Cerebellar cortex (tissue), 1 donor: ENCODE data around the gene C1orf226.

Experiments used
- DNase-seq: peaks from one replicate; pipeline ENCODE4 v3.0.0-alpha.2; 2015; ENCODE audit warnings: low spot score

The C1orf226 gene

DNA sequence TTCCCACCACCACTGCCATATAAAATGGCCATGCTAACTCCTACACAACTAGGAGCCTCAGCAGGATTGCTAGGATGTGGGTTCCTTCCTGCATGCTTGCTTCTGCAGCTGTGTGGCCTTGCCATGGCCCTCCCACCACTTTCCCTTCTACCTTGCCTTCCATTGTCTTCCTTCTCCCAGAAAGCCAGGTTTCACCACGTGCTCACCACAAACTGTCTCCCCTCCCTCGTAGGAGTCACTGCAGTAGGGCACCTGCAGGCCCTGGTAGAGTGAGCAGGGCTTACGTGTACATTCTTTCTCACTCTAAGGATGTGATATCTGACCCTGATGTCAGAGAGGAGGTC, 3.7 kb downstream of the C1orf226 start:
- no peak for DNase-seq

DNA sequence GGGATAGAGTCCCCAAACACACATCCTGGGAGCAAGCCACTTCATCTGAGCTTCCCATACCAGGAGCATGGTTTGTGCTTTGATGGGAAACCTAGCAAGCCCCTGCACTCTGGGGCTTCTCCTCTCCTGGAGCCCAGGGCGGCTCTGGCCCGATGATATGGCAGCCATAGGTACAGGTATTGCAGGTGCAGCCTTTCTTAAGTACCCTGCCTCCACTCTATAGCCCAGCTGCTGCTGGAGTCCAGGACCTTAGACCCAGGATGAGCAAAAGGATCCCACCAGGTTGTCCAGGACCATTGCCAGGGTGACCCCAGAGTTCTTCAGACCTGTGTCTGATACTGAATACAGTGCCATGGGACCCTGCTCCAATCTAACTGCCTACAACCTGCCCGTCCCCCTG, 4.2 kb downstream of the C1orf226 start:
- no peak for DNase-seq

DNA sequence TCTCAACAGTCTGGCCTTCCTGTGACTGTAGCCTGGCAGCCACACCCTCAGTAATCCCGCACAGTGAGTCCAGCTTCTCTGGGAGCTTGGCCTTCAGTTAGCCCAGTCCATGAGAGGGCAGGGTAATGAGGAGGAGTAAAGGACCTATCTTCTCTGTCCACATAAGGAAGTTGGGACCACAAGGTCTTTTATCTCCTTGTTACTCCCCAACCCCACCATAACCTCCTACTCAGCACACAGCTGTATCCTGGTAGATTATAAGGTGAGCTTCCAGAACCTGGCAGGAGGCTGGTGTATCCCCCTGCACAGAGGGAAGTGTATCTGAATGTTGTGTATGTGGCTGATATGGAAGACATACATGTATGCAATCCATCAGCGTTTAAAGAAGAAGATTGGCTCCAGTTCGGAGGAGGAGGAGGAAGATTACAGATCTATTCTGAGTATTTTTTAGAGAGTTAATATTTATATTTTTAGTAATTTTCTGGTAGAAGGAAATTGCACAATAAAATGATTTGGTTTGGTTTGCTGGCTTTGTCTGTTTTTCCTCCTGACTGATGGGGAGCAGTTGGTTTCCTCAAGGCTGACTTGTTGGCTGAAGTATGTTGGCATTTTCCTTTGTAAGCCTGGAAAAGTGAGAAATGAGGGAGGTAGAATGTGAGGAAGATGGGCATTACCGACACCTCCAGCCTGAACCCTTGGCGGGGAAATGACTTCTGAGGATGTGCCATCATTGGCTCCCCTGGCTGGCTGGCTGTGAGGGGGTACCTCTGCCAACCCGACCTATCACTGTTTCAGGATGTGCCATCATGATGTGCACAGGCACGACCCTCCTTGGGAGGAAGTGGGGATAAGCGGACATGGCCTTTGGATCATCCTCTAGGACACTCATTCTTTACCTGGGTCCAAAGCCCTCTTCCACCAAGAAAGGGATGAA, 5.0 kb downstream of the C1orf226 start:
- DNase-seq: no peak

DNA sequence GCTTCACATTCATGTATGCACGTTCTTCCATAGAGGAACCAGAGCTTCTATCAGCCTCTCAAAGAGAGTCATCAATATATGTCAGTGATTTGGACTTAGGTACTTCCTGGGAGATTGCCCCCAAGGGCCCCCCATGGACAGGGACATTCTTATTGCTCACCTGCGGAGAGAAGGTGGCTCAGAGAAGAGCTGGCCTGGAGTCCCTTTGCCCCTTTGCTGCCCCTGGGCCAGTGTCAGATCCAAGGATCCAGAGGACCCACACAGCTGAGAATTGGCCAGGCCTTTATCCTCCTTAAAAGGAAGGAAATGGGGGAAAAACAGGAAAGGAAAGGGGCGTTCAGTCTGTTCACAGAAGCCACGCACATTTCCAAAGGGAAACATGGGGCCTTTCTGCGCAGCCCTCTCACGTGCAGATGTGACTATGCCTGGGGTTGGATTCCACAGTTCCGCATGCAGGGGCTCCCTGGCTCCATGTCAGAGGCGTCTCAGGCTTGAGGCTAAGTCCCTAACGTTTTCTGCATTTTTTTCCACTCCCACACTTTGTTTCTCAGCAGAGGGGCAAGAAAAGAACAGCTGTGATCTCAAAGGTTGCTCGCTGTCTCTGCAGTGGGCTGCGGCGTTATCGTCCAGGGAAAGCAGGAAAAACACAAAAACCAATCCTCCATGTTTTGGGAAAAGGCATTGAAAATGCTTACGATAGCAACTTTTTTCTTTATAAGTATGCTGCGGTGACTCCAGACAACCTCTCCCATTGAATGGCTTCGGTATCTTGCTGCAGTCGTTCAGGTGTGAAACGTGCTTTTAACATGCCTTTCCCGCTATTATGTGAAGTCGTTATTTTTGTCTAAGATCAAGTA, 5.9 kb downstream of the C1orf226 start:
- DNase-seq: no peak

DNA sequence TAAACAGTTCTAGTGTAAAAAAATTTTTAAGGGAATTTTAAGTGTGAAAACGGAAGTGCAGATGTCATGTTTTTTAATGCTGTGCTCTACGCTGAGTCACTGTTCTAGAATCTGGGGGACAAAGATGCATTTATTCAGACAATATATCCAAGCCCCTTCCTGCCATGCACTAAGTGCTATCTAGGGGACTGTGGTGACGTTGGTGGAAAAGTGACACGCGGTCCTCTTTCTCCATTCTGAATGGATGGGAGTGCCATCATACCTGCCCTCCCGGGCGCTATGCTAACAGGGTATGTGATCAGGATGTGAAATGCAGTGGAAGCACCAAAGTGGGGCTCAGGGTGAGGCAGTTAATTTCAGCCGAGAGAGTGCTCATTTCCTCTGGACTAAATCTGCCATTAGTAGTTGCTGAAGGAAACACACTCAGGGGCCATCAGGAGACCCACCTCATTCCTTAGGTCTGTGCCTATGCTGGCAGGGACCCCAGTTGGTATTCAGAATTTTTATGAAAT, 6.6 kb downstream of the C1orf226 start:
- DNase-seq: no peak

DNA sequence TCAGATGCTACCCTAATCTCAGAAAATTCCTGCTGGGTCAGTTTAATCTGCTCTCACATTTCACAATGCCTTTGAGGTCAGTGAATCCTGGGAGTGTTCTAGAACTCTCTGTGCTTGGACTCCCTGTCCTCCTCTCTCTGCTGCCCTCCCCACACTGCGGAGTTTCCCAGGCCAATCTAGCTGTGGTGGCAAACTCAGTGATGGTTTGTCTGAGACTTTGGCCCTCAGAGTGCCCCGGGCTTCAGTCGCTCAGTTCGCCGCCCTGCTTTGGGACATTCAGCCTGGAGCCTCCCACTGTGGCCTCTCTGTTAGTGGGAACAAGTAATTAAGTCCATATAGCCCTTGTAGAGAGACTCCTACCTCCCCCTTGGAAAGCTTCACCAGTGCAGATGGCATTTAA, 7.1 kb downstream of the C1orf226 start:
- no peak for DNase-seq

DNA sequence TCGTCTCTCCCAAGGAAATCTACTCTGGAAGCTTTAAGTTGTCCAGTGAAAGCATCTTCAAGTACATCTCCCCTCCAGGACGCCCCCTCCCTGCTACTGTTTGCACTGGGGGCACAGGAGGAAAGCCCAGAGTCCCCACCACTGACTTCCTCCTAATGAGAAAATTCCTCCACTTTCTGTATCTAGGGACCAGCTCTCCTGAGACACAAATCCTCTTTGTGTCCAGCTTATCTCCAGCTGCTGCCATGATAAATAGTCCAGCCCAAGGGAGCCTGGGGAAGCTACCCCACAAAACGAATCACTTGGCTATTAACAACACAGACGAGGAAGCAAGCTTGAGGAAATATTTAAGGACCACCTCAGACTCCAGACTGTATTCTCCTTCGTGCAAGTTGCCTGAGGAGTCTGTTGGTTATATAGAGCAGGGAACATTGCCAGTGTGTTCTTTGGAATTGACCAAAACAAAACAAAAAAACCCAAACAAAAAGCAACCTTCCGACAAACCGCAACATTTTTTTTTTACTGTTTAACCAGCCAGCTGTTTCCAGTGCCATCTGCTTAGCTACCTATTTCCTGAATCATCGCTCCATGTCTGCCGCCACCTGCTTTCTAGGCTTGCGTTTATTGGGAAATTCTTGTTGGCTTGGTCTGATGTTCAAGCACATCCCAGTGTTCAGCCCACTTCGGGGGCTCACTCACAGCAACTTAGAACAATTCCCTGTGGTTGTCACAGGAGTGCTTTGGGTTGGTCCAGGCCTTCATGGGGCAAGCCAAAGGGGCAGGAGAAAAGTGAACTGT, 7.7 kb downstream of the C1orf226 start:
- DNase-seq: no peak

DNA sequence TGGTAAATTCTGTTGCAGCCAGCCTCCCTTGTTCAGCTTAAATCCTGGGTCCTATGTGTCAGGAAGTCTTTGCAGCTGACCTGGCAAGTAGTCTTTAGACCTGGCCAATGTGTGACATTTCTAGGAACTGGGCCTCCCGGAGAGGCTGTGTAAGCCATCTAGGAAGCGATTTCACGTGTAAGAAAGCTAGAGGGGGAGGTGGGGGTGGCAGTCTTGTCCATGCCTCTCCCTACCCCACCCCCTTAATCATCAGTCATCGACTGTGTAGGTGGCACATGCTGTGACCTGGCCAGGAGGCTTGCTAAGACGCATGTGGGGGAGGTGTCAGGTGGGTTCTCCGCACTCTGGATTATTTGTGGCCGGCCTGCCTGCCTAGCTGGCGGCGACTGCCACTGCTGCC, 8.4 kb downstream of the C1orf226 start:
- no peak for DNase-seq

DNA sequence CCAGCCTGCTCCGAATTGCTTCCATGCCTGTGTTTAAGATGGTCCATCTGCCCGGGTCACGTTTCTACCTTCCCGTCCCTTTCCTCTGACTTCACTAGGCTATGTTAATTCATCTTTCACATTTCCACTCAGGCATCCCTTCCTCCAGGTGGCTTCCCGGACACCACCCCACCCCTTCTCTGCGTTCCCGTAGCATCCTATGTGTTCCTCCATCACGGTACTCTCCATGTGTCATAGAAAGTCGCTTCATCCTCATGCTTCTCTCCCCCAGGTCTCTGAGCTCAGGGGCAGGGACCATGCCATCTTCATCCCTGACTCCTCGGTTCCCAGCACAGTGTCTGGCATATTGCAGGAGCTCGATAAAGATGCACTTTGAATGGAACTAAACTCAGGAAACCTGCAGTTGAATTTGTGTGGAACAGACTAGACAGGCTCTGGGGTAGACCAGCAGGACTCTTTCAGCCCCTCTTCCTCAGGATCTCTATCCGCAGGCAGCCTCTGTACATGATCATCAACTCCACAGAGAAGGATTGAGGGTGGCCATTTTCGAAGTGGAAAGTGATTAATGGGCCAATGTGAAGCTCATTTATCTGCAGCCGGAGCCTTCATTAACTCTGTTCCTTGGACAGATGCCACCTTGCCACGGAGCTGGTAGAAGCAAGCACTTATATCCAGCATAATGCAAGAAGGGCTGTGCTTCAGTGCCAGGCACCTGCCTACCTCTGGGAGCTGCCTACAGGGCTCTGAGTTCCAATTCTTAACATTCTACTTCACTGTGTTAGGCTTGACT, 9.1 kb downstream of the C1orf226 start:
- no peak for DNase-seq

DNA sequence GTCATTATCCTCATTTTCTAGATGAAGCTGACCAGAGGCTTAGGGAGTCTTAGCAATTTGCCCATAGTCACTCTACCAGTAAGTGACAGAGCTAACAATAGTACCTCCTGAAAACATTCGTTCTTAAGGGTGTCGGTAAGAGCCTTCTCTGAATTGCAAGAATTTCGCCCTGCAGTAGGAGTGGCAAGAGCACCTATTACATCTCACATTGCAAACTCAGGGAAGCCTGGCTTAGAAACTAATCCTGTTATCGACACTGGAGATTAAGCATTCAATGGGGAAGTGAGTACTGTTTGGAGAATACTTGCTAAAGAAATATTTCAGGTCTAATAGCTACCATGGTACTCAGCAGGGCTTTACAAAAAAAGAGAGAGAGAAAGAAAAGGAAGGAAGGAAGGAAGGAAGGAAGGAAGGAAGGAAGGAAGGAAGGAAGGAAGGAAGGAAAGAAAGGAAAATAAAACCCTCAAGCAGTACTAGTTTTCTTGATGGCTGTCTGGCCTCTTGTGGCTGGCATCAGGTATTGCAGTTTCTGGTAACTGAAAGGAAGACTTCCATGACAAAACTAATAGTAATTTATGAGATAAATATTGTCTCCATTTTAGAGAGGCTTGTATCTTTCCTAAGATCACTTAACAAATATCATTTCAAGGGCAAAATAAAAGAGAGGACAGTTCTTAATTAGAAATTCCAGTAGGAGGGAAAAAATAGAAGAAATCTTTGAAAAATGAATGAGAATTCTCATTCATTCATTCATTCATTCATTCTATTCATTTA, 10.4 kb downstream of the C1orf226 start:
- DNase-seq: peak; percentile 64

DNA sequence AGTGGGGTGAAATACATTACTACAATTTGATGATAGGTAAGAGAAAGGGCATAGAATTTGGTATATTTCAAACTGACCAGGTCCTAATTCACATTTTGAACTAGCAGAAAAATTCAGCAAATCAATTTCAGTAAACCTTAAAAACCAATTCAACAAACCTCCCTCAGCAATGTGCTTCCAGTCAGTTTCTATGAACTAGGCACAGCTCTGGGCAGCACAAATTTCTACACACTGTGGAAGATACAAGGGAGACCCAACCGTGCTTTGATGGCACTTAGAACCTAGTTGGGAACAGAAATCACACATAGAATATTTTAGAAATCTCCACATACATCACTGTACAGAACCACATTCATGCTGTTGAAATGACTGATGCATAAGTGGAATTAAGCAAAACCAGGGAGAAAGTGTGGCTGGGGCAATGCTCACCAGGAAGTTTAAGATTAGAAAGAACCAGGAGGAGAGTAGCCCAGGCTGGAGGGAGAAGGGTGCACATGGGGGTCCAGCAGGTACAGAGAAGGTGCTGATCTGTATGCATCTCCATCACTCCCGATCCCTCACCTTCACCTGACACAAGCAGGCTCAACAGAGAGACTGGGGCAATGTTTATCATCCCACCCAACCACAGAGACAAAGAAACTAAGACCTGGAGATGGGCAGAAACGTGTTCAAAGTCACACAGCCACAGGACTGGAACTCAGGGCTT, 14.8 kb downstream of the C1orf226 start:
- no peak for DNase-seq

DNA sequence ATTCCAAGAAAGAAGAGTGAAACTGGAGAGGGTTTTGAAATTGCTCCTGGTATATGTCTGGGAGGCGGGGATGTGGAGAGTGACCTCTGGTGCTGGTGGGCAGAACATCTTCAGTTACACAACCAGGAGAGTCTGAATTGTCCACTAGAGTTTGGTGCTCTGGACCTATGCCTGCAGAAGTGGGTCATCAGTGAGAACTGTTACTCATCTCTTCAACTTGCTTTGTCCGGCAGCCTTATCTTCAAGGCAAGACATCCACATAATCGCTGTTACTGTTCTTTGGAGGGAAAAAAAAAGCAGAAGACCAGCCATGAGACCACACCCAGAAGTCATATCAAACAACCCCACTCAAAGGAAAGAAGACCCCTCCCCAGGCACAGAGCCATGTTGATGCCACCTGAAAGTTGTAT, 15.5 kb downstream of the C1orf226 start:
- DNase-seq: no peak

DNA sequence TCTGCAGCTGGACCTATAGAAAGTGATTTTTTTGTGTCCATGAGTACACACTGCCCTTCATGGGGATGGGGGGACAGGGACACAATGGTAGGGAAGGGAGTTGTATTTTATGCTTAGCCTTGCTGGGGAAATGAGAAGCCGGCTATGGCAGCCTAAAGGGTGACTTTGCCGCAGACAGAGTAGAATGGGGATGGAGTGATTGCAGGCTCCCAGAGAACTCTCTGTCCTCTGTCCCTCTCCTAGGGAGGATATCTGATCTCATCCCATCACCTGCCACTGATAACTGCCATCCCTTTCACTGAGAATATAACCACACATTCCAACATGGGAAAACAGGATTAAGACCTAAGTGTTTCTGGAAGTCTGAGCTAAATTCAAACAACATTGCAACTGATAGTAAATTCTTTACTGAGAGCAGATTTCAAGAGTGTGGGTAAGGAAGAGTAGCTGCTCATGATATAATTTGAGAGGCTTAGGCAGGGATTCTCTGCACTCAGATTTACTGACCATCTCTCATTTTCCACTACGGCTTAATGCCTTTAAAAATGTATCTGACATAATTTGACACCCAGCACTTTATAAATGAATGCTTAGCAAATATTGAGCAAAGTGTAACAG, 16.5 kb downstream of the C1orf226 start:
- no peak for DNase-seq

DNA sequence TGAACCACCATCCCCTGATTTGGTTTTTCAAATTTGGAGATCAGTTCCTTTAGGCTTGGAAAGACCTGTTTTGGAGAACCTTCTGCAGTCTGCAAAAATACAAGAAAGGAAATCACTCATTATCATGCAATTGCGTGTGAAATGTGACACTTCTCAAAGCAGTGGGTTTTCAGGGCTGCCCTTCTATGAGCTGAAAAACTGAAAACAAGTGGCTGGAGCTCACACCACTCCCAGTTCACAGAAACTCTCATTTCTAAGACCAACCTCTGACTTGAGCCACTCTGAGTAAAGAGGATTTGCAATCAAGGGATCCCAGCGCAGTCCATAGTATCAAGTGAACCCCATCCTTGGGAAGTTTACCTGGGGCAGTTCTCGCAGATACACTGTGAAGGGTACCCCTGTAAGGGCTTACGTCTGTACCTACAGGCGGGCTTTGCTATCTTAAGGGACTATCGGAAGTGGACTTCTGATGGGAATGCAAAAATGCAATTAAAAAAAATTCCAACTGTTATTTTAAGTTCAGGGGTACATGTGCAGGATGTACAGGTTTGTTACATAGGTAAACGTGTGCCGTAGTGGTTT, 17.6 kb downstream of the C1orf226 start:
- DNase-seq: no peak

DNA sequence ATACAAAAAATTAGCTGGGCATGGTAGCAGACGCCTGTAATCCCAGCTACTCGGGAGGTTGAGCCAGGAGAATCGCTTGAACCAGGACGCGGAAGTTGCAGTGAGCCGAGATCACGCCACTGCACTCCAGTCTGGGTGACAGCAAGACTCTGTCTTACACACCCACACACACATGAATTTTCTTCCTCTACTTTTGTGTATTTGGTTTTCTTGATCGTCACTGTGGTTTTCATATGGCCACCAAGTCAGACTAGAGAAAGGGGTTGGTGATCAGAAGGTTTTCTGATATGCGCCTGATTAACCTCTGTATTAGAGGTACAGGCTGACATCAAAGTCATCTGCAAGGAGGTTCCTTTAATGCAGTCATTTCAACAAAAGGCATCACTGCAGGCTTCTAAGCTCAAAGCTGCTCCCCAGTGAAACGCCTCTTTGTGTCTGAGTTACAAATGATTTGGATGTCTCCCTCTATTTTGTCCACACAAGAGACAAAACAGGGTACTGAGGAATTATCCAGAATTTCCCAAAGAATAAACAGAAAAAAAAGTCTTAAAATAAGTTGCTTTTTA, 19.3 kb downstream of the C1orf226 start:
- DNase-seq: no peak

DNA sequence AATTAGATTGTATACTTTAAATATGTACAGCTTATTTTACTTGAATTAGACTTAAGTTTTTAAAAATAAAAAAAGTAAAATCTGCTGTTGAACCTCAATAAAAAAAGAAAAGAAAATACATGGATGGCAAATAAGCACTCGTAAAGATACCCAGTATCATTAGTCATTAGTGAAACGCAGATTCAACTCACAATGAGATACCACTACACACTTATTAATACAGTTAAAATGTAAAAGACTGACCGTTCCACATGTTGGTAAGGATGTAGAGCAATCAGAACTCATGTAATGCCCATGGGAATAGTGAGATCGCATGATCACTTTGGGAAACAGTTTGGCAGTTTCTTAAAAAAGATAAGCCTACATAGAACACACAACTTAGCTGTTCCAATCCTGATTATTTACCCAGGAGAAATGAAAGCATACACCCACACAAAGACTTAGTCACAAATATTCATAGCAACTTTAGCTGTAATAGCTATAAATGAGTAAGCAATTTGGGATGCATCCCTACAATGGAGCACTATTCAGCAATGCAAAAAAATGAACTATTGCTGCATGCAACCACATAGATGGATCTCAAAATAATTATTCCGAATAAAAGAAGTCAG, 23.1 kb downstream of the C1orf226 start:
- DNase-seq: no peak

DNA sequence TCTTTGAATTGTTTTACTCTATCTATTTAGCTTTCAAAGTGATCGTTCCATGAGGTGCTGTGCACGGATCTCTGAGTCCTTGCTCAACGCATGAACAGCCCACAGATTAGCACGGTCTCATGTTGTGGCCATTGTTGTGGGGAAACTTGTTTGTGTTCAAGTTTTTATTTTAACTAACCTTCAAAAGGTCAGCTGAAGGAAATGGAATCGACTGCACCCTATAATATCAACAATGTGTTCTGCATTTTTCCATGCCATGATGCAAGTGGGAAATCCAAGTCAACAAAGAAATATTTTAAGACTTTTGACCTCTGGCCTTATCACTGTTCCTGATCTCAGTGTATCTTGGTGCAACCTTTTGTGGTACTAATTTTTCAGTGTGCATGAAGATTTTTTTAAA, 24.3 kb downstream of the C1orf226 start:
- DNase-seq: no peak

DNA sequence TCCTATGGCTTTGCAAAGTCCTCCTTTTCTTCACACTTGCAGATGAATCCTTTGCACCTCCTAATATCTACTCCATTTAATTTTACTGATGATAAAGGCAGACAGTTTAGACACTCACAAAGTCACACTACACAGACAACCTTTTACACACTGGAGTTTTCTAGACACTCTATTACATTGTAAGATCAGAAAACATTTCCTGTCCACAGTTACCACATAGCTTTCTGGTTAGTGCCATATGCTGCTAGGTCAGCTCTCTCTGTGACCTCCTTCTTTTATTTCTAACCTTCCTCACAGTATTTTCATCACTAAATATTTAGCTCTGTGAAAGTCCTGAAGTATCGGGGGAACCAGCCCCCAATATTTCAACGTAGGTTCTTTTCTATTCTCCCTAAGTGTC, 25.3 kb downstream of the C1orf226 start:
- DNase-seq: no peak
